Bone marrow (tissue), 2 donors: ENCODE measurements around the gene PLAAT2.

Experiments
- DNase-seq, 2 donors: peaks; one replicate each; lab custom pipeline; 2025; lab: John Stamatoyannopoulos, UW

PLAAT2 gene

GRCh38 chr11:63518548-63518947 lies 44.6 kb downstream of the PLAAT2 start:
- DNase-seq = peak in 1 of 2 donors; percentile 43

DNA sequence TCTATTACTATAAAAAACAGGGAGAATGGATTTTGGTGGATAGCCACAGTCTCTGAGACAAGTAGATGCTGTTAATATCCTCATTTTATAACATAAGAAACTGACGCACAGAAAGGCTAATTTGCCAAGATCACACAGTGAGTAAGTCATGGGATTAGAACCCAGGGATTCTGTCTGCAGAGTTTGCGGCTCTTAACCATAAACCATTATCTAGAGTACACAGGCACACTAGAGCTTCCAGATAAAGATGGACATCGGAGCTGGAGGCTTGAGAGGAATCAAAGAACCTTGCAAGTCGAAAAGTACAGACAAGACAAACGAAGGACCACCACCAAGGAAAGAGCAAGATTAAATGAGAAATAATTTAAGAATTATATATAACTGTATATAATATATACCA lies 46.0 kb downstream of the PLAAT2 start:
- DNase-seq = no peak

DNA sequence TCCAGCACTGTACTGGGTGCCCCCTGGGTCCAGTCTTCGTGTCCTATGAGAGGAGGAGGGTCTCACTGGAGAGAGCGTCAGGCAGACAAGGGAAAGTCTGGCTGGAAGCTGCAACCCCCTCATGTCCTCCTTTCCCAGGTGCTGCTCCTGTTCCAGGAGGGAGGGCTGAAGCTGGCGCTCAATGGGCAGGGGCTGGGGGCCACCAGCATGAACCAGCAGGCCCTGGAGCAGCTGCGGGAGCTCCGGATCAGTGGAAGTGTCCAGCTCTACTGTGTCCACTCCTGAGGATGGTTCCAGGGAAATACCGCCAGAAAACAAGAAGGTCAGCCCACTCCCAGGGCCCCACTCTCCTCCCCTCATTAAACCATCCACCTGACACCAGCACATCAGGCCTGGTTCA lies 47.1 kb downstream of the PLAAT2 start:
- DNase-seq = no peak

- no peak for DNase-seq
Measured at GRCh38 chr11:63512816-63513215, 50.4 kb downstream of the PLAAT2 start.

DNA sequence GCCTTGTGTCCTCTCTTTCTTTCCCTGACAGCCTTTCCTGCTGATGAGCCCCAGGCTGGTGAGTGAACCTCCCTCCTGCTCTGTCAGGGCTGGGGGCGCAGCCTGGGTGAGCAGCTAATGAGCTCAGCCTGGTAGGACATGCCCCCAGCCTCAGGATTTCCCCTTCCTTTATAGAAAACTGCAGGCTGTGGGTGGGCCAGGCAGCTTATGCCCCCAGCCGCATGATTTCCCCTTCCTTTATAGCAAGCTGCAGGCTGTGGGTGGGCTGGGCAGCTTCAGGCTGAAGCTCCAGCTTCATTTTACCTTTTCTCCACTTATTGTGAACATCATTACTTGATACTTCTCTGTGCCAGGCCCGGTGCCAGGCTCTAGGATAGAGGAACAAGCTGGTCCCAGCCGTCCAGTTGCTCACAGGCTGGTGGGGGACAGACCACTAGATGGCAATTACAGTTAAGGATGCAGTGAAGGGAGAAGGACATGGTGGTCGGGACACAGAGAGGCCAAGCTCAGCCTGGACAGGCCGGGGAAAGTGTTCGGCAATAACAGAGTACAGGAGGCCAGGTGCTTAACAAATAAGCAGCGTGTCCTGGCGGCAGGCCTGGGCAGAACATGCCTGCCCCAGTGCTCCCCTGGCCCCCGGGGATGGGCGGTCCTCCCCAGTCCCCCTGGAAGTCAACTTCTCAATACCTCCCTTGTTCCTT lies 52.0 kb downstream of the PLAAT2 start:
- no peak for DNase-seq

DNA sequence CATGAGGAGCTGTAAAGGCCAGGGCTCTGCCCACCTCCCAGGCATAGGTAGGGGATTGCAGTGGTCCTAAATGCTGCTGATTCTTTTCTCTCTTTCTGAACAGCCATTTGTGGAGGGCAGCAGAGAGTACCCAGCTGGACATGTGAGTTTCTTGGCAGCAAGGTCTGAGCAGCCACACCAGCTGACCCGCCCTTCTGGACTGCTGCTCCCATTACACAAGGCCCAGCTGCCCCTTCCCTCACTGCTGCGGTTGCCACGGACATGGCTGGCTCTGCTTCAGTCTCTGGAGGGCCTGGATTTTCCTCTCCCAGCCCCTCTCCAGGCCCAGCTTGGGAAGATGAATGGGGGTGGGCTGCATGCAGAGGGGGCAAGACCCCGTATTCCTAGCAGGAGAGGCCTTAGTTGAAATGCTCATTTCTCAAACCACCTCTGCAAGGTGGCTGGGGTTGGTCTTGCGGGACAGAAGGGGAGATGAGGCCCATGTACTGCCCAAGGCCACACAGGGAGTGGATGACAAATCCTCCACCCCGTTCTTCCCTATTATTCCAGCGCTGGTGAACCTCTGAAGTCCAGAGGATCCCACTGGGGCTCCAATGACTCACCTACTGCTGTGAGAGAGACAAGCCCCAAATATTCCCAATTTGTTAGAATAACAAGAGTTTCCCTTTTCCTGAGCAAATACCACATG lies 52.7 kb downstream of the PLAAT2 start:
- DNase-seq = no peak

DNA sequence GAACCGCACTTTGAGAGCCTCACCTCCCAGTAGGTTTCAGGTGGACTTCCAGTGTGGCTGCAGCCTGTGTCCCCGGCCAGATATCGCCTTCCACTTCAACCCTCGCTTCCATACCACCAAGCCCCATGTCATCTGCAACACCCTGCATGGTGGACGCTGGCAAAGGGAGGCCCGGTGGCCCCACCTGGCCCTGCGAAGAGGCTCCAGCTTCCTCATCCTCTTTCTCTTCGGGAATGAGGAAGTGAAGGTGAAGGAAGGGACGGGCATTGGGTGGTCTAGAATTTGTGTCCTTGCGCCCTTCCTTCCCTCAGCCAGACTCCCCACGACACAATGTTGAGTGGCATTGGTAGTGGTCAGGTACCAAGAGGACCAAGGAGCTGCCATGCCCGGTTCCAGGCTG lies 54.4 kb downstream of the PLAAT2 start:
- no peak for DNase-seq

- no peak for DNase-seq
Measured at GRCh38 chr11:63508009-63508408, 55.2 kb downstream of the PLAAT2 start.

DNA sequence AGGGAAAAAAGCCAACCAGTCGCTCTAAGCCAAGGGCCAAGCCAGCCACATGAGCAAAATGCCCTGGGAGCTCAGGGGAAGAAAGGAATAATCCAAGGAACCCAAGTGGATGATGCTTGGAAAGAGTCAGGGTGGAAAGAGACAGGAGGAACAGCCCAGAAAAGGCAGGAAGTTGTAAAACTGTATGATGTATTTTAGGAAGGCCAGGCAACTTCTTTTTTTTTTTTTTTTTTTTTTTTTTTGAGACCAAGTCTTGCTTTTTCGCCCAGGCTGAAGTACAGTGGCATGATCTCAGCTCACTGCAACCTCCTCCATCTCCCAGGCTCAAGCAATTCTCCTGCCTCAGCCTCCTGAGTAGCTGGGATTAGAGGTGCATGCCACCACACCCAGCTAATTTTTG lies 55.7 kb downstream of the PLAAT2 start:
- DNase-seq = peak in 1 of 2 donors; percentile 28

DNA sequence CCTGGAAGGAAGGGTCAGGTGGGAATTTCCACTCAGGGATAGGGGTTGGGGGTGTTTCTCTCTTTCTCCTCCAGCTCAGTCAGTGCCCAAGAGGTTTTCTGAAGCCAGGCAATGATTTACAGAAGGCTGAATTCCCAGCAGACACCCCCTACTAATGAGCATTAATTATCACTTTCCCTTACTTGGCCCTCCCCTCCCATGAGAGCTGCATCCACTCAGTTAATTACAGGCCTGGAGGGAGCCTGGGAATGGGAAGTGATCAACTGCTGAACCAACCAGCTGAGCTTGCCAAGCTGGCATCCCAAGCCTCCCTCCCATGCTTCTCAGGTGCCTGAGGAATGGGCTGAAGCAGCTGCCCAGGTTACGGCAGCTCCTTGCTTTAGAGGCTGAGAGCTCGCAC lies 56.3 kb downstream of the PLAAT2 start:
- no peak for DNase-seq

GRCh38 chr11:63505857-63506528 lies 57.2 kb downstream of the PLAAT2 start, which contains the start of gene LGALS12:
Gene LGALS12 (plus strand): TSS chr11:63506084. CDS start chr11:63506459, 375 bp downstream.
- DNase-seq = peak in 1 of 2 donors; percentile 76

GRCh38 chr11:63504933-63505586 lies 58.1 kb downstream of the PLAAT2 start:
- DNase-seq = no peak

DNA sequence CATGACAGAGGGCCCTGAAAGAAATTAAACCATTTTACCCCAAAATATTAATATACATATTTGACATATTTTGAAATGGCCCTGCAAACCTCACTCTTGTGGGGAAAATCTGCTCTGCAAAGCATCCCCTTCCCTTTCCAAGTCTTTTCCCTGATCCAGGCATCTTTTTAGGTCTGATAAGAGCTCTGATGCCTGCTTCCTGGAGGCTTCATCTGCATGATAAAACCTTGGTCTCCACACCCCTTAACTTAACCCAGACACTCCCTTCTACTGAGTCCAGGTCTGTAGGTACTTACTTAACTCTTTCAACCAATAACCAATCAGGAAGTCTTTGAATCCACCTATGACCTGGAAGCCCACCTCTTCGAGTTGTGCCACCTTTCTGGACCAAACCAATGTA lies 59.1 kb downstream of the PLAAT2 start:
- no peak for DNase-seq

GRCh38 chr11:63503492-63503891 lies 59.7 kb downstream of the PLAAT2 start:
- no peak for DNase-seq
